ENCODE data around the gene MS4A3.
"Not testable (repeated sequence)": the region's sequence is repeated elsewhere in the genome, so short reads cannot be mapped to it uniquely, and the experiment has no call there.

The MS4A3 gene, protein sequence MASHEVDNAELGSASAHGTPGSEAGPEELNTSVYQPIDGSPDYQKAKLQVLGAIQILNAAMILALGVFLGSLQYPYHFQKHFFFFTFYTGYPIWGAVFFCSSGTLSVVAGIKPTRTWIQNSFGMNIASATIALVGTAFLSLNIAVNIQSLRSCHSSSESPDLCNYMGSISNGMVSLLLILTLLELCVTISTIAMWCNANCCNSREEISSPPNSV

DNA sequence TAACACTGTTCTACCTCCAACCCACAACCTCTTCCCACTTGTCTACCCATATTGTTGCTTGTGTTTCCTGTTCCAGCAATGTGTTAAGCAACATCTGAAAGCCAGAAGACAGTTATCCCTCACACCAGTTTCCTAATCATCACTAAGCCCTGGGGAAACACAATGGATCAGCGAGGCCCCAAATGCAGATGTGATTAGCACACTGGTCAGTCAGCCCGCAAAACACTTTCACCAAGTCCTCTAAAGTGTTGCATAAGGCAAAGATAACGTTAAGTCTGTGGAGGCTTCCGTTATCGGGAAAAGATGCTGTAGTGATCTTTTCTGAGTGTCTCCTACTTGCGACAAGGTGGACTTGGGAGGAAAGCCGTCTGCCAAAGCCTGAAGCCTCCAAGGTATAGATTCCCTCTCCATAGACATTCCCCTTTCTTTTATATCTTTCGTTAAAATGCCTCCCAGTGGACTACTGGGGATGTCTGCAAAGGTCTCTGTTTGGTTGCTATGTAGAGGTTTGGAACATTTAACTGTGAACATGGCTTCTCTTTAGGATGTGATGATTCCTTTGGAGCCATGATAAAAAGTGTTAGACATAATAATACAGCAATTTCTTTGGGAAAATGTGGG lies at the start of gene MS4A3:
Gene MS4A3 (plus strand): TSS at position 317 of the 621 bp plus-strand sequence. CDS start 4,496 bp downstream, outside the sequence.
- H3K4me3 Mint-ChIP-seq = no peak within 1 kb of the TSS
- no peak for ATAC-seq
- peaks cover 2% of the 10 kb centered on the region for H3K9me3 Mint-ChIP-seq
- no peaks in the 10 kb centered on the region for H3K4me1 Mint-ChIP-seq
- H3K27ac Mint-ChIP-seq = no peak within 1 kb of the TSS
- no peak for DNase-seq (ENCODE audit: low spot score in 2 of 2)
- H3K36me3 Mint-ChIP-seq = no peaks in the 10 kb centered on the region

DNA sequence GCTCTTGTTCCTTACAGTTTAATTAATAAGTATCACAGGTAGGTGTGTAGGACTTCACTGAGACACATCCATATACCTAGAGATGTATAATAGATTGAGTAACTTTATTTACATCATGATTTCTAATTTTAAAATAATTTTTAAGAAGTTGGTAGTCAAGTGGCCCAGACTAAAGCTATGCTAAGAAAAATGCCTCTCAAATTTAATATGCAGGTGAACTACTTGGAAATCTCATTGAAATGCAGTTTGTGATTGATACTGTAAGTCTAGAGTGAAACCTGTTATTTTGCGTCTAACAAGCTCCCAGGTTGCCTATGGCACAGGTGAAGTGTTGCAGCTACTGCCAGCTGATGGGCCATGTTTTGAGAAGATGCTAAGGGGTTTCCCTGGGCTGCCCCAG lies 39.6 kb upstream of the MS4A3 start, which contains the start of gene OOSP4B:
Gene OOSP4B (plus strand): TSS at position 301 of the 400 bp plus-strand sequence.
- H3K4me3 Mint-ChIP-seq = no peak within 1 kb of the TSS
- H3K27ac Mint-ChIP-seq = no peak within 1 kb of the TSS
- H3K36me3 Mint-ChIP-seq = no peaks in the 10 kb centered on the region
- DNase-seq (ENCODE audit: low spot score in 2 of 2) = no peak
- no peak for ATAC-seq
- H3K9me3 Mint-ChIP-seq = peaks cover 3% of the 10 kb centered on the region
- H3K4me1 Mint-ChIP-seq = no peaks in the 10 kb centered on the region

DNA sequence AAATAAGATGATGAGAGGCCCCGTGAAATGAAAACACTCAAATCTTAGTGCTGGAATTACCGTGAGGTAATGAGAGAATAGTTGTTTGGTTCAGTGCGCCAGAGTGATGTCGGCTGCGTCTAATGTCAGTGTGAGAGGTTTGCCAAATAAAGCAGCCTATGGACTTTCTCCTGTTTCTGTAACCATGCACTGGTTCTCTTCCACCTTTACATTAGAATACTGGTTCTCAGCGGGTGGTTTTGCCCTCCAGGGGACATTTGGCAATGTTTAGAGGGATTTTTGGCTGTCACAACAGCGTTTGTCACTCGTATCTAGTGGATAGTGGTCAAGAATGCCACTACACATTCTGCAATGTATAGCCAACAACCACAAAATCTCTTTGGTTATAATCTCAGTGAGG lies 38.4 kb upstream of the MS4A3 start:
- Mint-ChIP-seq H3K4me3 (no peak overlapping the region), H3K9me3 (peaks cover 3% of the 10 kb centered on the region), H3K4me1 (no peaks in the 10 kb centered on the region), H3K27ac (no peak overlapping the region), H3K36me3 (no peaks in the 10 kb centered on the region)
- DNase-seq (ENCODE audit: low spot score in 2 of 2) = no peak
- no peak for ATAC-seq

DNA sequence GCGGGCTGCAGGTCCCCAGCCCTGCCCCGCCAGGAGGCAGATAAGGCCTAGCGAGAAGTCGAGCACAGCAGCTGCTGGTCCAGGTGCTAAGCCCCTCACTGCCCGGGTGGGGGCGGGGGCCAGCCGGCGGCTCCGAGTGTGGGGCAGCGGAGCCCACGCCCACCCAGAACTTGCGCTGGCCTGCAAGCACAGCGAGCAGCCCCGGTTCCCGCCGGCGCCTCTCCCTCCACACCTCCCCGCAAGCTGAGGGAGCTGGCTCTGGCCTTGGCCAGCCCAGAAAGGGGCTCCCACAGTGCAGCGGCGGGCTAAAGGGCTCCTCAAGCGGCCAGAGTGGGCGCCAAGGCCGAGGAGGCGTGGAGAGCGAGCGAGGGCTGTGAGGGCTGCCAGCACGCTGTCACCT lies 36.1 kb upstream of the MS4A3 start:
- not testable (repeated sequence) for H3K4me1 Mint-ChIP-seq; H3K4me3 Mint-ChIP-seq; H3K9me3 Mint-ChIP-seq; H3K36me3 Mint-ChIP-seq; ATAC-seq; DNase-seq (ENCODE audit: low spot score in 2 of 2); H3K27ac Mint-ChIP-seq

DNA sequence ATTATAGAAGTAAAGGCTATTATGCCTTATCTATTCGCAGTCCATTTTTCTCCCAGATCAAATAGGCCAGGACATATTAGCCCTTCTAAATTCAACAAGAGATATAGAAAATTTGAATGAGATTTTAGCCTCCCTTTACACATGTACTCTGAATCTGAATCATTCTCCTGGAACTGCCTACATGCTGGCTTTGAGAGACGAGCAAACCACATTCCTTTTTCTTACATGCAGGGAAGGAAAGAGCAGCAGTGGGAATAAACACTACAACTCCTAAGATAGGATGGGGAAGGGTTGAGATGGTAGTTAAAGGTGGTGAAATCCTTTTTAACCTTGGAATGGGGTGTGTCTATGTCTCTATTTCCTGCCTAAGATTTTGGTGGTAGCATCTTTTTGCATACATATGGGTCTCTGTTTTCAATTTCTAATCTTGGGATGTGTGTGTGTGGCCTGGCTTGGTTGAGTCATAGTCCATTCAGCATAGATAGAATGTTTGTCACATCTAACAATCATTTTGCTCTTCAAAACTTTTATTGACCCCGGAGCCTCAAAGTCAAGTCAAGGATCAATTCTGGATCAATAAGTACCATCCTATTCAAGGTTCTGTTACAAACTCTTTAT lies 27.3 kb upstream of the MS4A3 start:
- no peaks in the 10 kb centered on the region for H3K9me3 Mint-ChIP-seq
- ATAC-seq (no peak), DNase-seq (ENCODE audit: low spot score in 2 of 2) (no peak)
- H3K27ac Mint-ChIP-seq = no peak overlapping the region
- no peaks in the 10 kb centered on the region for H3K4me1 Mint-ChIP-seq
- no peaks in the 10 kb centered on the region for H3K36me3 Mint-ChIP-seq
- no peak overlapping the region for H3K4me3 Mint-ChIP-seq

DNA sequence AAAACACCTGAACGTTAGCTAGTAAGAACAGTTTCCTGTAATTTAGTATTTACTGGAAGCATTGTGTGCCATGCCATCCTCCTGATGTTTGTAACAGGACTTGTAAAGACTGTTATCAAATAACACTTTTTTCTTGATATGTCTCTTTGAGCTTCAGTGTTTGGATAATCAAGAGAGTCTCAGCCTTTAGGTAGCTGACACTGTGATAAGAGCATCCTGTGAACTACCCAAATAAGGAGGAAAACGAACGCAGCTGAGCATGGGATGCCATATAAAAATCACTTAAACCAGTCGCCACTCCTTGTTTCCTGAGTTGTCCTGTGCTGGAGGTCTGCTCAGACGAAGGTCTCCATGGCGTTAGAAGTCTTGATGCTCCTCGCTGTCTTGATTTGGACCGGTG lies 16.4 kb upstream of the MS4A3 start, which contains the start of gene OOSP2:
Gene OOSP2 (plus strand): TSS at position 301 of the 400 bp plus-strand sequence. CDS start 51 bp downstream, at position 352.
- Mint-ChIP-seq H3K9me3 (no peaks in the 10 kb centered on the region), H3K4me1 (no peaks in the 10 kb centered on the region), H3K36me3 (no peaks in the 10 kb centered on the region), H3K27ac (no peak within 1 kb of the TSS), H3K4me3 (no peak within 1 kb of the TSS)
- no peak for ATAC-seq
- no peak for DNase-seq (ENCODE audit: low spot score in 2 of 2)

DNA sequence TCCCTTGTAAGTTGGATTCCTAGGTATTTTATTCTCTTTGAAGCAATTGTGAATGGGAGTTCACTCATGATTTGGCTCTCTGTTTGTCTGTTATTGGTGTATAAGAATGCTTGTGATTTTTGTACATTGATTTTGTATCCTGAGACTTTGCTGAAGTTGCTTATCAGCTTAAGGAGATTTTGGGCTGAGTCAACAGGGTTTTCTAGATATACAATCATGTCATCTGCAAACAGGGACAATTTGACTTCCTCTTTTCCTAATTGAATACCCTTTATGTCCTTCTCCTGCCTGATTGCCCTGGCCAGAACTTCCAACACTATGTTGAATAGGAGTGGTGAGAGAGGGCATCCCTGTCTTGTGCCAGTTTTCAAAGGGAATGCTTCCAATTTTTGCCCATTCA lies 6.0 kb upstream of the MS4A3 start:
- not testable (repeated sequence) for H3K36me3 Mint-ChIP-seq; ATAC-seq; DNase-seq (ENCODE audit: low spot score in 2 of 2); H3K9me3 Mint-ChIP-seq; H3K4me1 Mint-ChIP-seq; H3K27ac Mint-ChIP-seq; H3K4me3 Mint-ChIP-seq

DNA sequence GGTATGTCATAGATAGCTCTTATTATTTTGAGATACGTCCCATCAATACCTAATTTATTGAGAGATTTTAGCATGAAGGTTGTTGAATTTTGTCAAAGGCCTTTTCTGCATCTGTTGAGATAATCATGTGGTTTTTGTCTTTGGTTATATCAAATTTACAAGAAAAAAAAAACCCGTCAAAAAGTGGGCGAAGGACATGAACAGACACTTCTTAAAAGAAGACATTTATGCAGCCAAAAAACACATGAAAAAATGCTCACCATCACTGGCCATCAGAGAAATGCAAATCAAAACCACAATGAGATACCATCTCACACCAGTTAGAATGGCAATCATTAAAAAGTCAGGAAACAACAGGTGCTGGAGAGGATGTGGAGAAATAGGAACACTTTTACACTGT lies 5.6 kb upstream of the MS4A3 start:
- DNase-seq (ENCODE audit: low spot score in 2 of 2); H3K27ac Mint-ChIP-seq; ATAC-seq: not testable (repeated sequence)

DNA sequence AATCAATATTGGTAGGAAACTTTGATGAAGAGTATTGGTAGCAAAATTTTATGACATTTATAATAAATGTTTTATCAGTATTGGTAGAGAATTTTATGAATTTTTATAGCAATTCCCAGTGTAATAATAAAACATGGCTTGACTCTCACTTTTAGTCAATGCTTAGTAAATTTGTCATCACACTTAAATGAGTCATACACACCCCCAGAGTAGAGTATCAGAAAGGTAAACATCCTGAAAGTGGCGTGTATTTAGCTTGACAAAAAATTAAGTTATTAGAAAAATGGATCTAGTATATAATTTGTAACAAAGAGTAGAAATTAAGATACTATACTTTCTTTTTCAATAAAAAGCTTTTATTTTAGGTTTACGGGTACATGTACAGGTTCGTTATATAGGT lies 2.6 kb downstream of the MS4A3 start:
- no peak for ATAC-seq
- no peak overlapping the region for H3K4me3 Mint-ChIP-seq

More for the DNA sequence above, 5.6 kb upstream of the MS4A3 start:
- H3K36me3 Mint-ChIP-seq, H3K9me3 Mint-ChIP-seq, H3K4me3 Mint-ChIP-seq, H3K4me1 Mint-ChIP-seq: not testable (repeated sequence)

DNA sequence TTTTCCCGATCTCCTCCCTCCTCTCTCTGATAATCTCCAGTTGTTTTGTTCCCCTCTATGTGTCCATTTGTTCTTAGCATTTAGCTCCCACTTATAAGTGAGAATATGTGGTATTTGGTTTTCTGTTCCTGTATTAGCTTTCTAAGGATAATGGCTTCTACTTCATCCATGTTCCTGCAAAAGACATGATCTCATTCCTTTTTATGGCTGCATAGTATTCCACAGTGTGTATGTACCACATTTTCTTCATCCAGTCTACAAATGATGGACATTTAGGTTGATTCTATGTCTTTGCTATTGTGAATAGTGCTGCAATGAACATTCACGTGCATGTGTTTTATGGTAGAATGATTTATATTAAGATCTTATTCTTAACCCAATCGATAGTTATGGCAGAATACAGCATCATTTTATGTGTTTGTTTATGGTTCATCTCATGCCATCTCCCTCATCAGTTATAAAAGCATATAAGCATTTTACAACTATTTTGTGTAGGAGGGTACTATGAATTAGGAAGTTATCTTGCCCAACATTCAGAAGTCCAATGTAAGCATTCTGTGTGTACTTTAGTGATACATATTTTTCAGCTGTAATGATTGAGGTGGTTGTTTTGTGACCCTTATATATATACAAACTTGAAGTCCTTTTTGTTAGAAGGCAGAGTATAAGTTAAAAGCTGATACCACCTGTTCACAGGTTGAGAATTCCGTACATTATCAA lies 3.2 kb downstream of the MS4A3 start:
- H3K4me3 Mint-ChIP-seq = no peak overlapping the region
- no peak overlapping the region for H3K27ac Mint-ChIP-seq
- H3K9me3 Mint-ChIP-seq = peaks cover 2% of the 10 kb centered on the region
- no peaks in the 10 kb centered on the region for H3K4me1 Mint-ChIP-seq
- H3K36me3 Mint-ChIP-seq = no peaks in the 10 kb centered on the region
- no peak for DNase-seq (ENCODE audit: low spot score in 2 of 2)
- ATAC-seq = no peak

More for the DNA sequence above, 2.6 kb downstream of the MS4A3 start:
- Mint-ChIP-seq H3K36me3 (no peaks in the 10 kb centered on the region), H3K4me1 (no peaks in the 10 kb centered on the region), H3K9me3 (peaks cover 2% of the 10 kb centered on the region), H3K27ac (no peak overlapping the region)
- no peak for DNase-seq (ENCODE audit: low spot score in 2 of 2)

DNA sequence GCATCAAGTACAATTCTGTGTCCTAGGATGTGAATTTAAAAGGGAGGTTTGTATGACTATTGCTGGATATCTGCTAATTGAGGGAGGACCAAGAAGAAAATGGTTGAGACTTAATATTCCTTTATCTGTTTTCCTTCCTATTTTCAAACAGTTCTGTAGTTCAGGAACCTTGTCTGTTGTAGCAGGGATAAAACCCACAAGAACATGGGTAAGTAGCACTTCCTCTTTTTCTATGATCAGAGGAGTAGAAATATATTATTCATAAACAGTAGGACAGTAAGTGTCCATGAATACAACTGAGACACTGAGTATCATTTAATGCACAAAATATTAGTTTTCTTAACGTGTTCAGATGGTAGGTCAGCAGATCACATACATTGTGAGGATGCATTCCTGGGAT lies 7.6 kb downstream of the MS4A3 start:
- no peak for ATAC-seq
- H3K9me3 Mint-ChIP-seq = peaks cover 2% of the 10 kb centered on the region
- no peak overlapping the region for H3K4me3 Mint-ChIP-seq
- DNase-seq (ENCODE audit: low spot score in 2 of 2) = no peak
- no peaks in the 10 kb centered on the region for H3K36me3 Mint-ChIP-seq
- H3K4me1 Mint-ChIP-seq = no peaks in the 10 kb centered on the region
- H3K27ac Mint-ChIP-seq = no peak overlapping the region

DNA sequence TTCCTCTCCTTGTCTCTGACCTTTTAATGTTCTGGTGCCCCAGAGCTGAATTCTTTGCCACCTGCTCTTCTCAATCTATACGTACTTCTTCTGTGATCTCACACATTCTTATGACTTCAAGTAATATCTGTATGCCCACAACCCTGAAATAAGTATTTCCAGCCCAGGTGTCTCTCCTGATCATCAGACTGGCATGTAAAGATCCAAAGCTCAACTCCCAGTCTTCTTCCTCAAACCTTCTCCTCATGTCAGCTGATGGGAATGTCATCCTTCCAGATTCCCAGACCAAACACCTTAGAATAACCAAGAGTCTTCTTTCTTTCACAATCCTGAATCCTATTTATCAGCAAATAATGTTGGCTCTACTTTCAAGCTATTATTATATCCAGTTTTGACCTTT lies 9.3 kb downstream of the MS4A3 start:
- no peaks in the 10 kb centered on the region for H3K9me3 Mint-ChIP-seq
- no peak overlapping the region for H3K27ac Mint-ChIP-seq
- no peaks in the 10 kb centered on the region for H3K36me3 Mint-ChIP-seq
- no peaks in the 10 kb centered on the region for H3K4me1 Mint-ChIP-seq
- ATAC-seq (no peak), DNase-seq (ENCODE audit: low spot score in 2 of 2) (no peak)
- H3K4me3 Mint-ChIP-seq = no peak overlapping the region

DNA sequence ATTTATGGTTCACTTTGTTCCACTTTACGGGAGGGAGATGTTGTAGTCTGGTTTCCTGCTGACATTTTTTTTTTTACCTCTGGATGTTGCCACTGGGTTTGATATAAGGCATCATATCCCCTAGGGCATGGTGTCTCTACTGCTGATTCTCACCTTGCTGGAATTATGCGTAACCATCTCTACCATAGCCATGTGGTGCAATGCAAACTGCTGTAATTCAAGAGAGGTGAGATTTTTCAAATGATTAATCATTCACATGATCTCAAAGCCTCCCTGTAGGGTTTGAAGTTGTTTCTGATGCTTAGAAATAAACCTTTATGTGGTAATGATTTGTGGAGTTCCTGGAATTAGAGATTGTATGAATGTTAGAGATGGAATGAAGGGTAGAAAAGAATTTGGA lies 13.0 kb downstream of the MS4A3 start:
- Mint-ChIP-seq H3K9me3 (peaks cover 2% of the 10 kb centered on the region), H3K36me3 (no peaks in the 10 kb centered on the region), H3K4me1 (no peaks in the 10 kb centered on the region), H3K4me3 (no peak overlapping the region), H3K27ac (no peak overlapping the region)
- ATAC-seq = no peak
- DNase-seq (ENCODE audit: low spot score in 2 of 2) = no peak

DNA sequence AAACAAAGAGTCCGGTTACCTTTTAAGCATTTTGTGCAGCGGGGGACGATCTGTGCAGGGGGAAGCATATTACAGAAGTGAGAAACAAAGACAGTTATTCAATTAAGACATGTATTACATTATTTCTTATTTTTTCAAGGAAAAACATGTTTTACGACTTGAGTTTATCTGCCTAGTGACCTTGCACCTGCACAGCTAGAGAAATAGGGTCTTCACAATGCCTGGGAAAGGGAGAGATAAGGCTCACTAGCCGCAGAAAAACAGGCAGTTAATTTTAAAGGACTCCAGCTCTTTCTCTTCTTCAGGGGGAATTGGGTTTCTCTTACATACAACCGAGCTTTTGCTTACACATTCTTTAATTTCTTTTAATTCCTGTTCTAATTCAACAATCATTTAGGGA lies 15.2 kb downstream of the MS4A3 start:
- not testable (repeated sequence) for H3K4me1 Mint-ChIP-seq; H3K36me3 Mint-ChIP-seq; H3K9me3 Mint-ChIP-seq; DNase-seq (ENCODE audit: low spot score in 2 of 2); ATAC-seq; H3K4me3 Mint-ChIP-seq; H3K27ac Mint-ChIP-seq

DNA sequence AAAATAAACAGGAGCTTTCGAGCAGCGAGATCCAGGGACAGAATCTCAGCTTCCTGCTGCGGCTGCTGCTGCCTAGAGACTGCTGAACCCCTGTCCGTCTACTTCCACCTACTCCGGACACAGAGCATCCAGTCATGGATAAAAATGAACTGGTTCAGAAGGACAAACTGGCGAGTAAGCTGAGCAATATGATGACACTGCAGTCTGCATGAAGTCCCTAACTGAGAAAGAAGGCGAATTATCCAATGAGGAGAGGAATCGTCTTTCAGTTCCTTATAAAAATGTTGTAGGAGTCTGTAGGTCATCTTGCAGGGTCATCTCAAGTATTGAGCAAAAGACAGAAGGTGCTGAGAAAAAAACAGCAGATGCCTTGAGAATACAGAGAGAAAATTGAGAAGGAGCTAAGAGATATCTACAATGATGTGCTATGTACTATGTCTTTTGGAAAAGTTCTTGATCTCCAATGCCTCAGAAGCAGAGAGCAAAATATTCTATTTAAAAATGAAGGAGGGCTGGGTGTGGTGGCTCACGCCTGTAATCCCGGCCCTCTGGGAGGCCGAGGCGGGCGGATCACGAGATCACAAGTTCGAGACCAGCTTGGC lies 20.9 kb downstream of the MS4A3 start:
- Mint-ChIP-seq H3K36me3 (no peaks in the 10 kb centered on the region), H3K9me3 (no peaks in the 10 kb centered on the region), H3K27ac (no peak overlapping the region), H3K4me3 (no peak overlapping the region), H3K4me1 (no peaks in the 10 kb centered on the region)
- DNase-seq (ENCODE audit: low spot score in 2 of 2) (no peak), ATAC-seq (no peak)

Data from stimulated activated effector memory CD8-positive, alpha-beta T cell treated with anti-CD3 and anti-CD28 coated beads, Interleukin-12 subunit alpha, Interleukin-12 subunit beta, amount 100 ng/mL, for 72 hours (primary cell).